Sigmoid colon (tissue), 4 donors: Measurements from ENCODE around the gene TMEM254.
"Not testable (repeated sequence)": the region's sequence is repeated elsewhere in the genome, so short reads cannot be mapped to it uniquely, and the experiment has no call there.

Source experiments
- CTCF ChIP-seq, 4 experiments: fragments of 450-650 bp in 3 of 4; fragments of 200-600 bp in 1 of 4; IDR thresholded peaks; one replicate each; pipeline ENCODE4 v1.5.1; 2016 to 2019; ENCODE audit warnings: antibody characterized with exemption in 4 of 4, mild to moderate bottlenecking in 3 of 4, moderate library complexity in 2 of 4
- EP300 ChIP-seq, 4 donors: sonication (generic); formaldehyde crosslinking; IDR thresholded peaks; one replicate each; pipeline ENCODE4 v1.6.1; 2017; ENCODE audit warnings: antibody characterized with exemption in 4 of 4
- POLR2A ChIP-seq, 2 donors: fragments of 450-650 bp; IDR thresholded peaks; one replicate each; pipeline ENCODE4 v1.6.1; 2016; ENCODE audit warnings: antibody characterized with exemption in 2 of 2, mild to moderate bottlenecking in 2 of 2, moderate library complexity in 2 of 2
- POLR2AphosphoS5 ChIP-seq, 4 donors: sonication (generic); formaldehyde crosslinking; IDR thresholded peaks; one replicate each; pipeline ENCODE4 v1.6.1; 2017; ENCODE audit warnings: antibody characterized with exemption in 4 of 4

DNA sequence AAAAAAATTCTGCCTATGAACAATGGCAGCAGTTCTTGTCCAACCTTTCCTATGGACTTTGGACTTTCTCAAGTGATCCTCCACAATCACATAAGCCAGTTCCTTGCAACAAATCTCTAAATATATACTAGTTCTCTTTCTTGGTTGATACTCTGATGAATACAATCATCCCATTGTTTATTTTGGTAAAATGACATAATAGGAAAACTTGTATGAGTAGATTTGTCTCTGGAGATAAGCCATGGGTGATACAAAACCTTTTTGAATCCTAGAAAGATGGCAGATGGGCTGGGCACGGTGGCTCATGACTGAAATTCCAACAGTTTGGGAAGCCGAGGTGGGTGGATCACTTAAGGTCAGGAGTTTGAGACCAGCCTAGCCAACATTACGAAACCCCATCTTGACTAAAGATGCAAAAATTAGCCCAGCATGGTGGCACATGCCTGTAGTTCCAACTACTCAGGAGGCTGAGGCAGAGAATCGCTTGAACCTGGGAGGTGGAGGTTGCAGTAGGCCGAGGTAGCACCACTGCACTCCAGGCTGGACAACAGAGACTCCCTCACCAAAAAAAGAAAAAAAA, 41.5 kb upstream of the TMEM254 start:
- TF ChIP-seq CTCF, POLR2AphosphoS5, EP300, POLR2A (IDR thresholded peaks at IDR 0.05): not testable (repeated sequence)
